CD14-positive monocyte (primary cell): Measurements from ENCODE around the gene TMEM42. TPM values are rescaled to one million over a fixed set of nuclear protein-coding genes. Genes with fewer than 3 reads are reported as not detected.

Source experiments
- DNase-seq, 3 donors: peaks; one replicate each; pipeline ENCODE4 v3.0.0-alpha.2; 2011 to 2022
- H2AFZ ChIP-seq: 2 replicates; pipeline ENCODE4 v1.6.0; 2012; ENCODE audit warnings: mild to moderate bottlenecking, low read depth, low read length, inconsistent platforms; ENCODE audit not compliant: insufficient read depth, poor library complexity, severe bottlenecking
- H3K27ac ChIP-seq, 2 donors: 1 replicate in 1 of 2; 2 replicates in 1 of 2; pipeline ENCODE4 v1.5.1; 2012 to 2013; ENCODE audit warnings: low read length in 2 of 2, control low read depth in 1 of 2, inconsistent platforms in 1 of 2, low read depth in 1 of 2, mild to moderate bottlenecking in 1 of 2
- H3K27me3 ChIP-seq, 2 donors: one replicate each; pipeline versions ENCODE4 v1.6.0 to v1.6.1; 2011 to 2013; ENCODE audit warnings: low read length in 2 of 2; ENCODE audit not compliant: control insufficient read depth in 2 of 2, insufficient read depth in 2 of 2
- H3K36me3 ChIP-seq, 2 donors: replicated peaks in 1 of 2; 1 replicate in 1 of 2; 2 replicates in 1 of 2; pipeline versions ENCODE4 v1.5.1 to v1.6.1; 2012 to 2013; ENCODE audit warnings: low read length in 2 of 2, control low read depth in 1 of 2, inconsistent platforms in 1 of 2, mild to moderate bottlenecking in 1 of 2; ENCODE audit not compliant: insufficient read depth in 2 of 2, control insufficient read depth in 1 of 2
- H3K4me1 ChIP-seq, 2 donors: 1 replicate in 1 of 2; 2 replicates in 1 of 2; pipeline versions ENCODE4 v1.5.1 to v1.6.1; 2012 to 2013; ENCODE audit warnings: low read length in 2 of 2, control low read depth in 1 of 2, inconsistent platforms in 1 of 2, mild to moderate bottlenecking in 1 of 2, moderate library complexity in 1 of 2; ENCODE audit not compliant: insufficient read depth in 2 of 2, control insufficient read depth in 1 of 2
- H3K4me2 ChIP-seq: replicated peaks from 2 replicates; pipeline ENCODE3; 2012; ENCODE audit warnings: low read length, moderate library complexity, mild to moderate bottlenecking; ENCODE audit not compliant: poor library complexity, severe bottlenecking; ENCODE audit errors: extremely low read depth
- H3K4me3 ChIP-seq, 3 experiments: fragments of 200-600 bp in 1 of 3; sonication (generic) in 1 of 3; replicated peaks in 1 of 3; 1 replicate in 2 of 3; 2 replicates in 1 of 3; pipeline ENCODE4 v1.5.1; 2011 to 2013; ENCODE audit warnings: low read length in 3 of 3, mild to moderate bottlenecking in 3 of 3, control low read depth in 2 of 3, low read depth in 2 of 3, inconsistent platforms in 1 of 3, moderate library complexity in 1 of 3
- H3K79me2 ChIP-seq: 2 replicates; pipeline ENCODE4 v1.6.0; 2012; ENCODE audit warnings: mild to moderate bottlenecking, control low read depth, inconsistent platforms, low read length, moderate library complexity; ENCODE audit not compliant: insufficient read depth
- H3K9ac ChIP-seq: 2 replicates; pipeline ENCODE4 v1.6.0; 2017; ENCODE audit warnings: low read length, mild to moderate bottlenecking; ENCODE audit not compliant: insufficient read depth, poor library complexity, severe bottlenecking
- H3K9me3 ChIP-seq, 2 donors: replicated peaks in 1 of 2; 1 replicate in 1 of 2; 2 replicates in 1 of 2; pipeline versions ENCODE4 v1.5.1 to v1.6.1; 2012 to 2013; ENCODE audit warnings: low read length in 2 of 2, control low read depth in 1 of 2; ENCODE audit not compliant: control insufficient read depth in 1 of 2, insufficient read depth in 1 of 2
- H4K20me1 ChIP-seq: 2 replicates; pipeline ENCODE4 v1.6.0; 2012; ENCODE audit warnings: mild to moderate bottlenecking, low read length, control low read depth, moderate library complexity; ENCODE audit not compliant: insufficient read depth
- H3K27ac Mint-ChIP-seq, 7 donors: one replicate each; pipeline ENCODE4 v1.8.0; 2020; ENCODE audit warnings: mild to moderate bottlenecking in 7 of 7, mixed read lengths in 7 of 7, moderate library complexity in 6 of 7, inconsistent platforms in 2 of 7
- H3K27me3 Mint-ChIP-seq, 3 donors: one replicate each; pipeline ENCODE4 v1.8.0; 2021 to 2022; ENCODE audit warnings: low read depth in 3 of 3, mild to moderate bottlenecking in 3 of 3, mixed read lengths in 3 of 3, moderate library complexity in 3 of 3, inconsistent platforms in 1 of 3
- H3K36me3 Mint-ChIP-seq, 2 donors: one replicate each; pipeline ENCODE4 v1.8.0; 2020; ENCODE audit warnings: mixed read lengths in 2 of 2, inconsistent platforms in 1 of 2, mild to moderate bottlenecking in 1 of 2
- H3K4me1 Mint-ChIP-seq: one replicate; pipeline ENCODE4 v1.8.0; 2020; ENCODE audit warnings: mild to moderate bottlenecking, mixed read lengths
- H3K4me3 Mint-ChIP-seq, 2 donors: one replicate each; pipeline ENCODE4 v1.8.0; 2020; ENCODE audit warnings: mild to moderate bottlenecking in 2 of 2, mixed read lengths in 2 of 2, moderate library complexity in 1 of 2
- H3K9me3 Mint-ChIP-seq, 7 donors: one replicate each; pipeline ENCODE4 v1.8.0; 2020 to 2022; ENCODE audit warnings: mixed read lengths in 7 of 7, mild to moderate bottlenecking in 6 of 7, moderate library complexity in 6 of 7, inconsistent platforms in 2 of 7
- WGBS: methylation state at CpG from one replicate; pipeline ENCODE4 v1.1.5; 2013; ENCODE audit warnings: missing lambda C conversion rate; ENCODE audit not compliant: insufficient coverage; 5-methylcytosine and 5-hydroxymethylcytosine counted together
- intact Hi-C, 2 donors: fragments of 100-400 bp; cut with micrococcal nuclease; formaldehyde crosslinking; loops; one replicate each; pipeline versions ENCODE4 v1.15.0 to v1.15.1; 2023
- polyA plus RNA-seq, 3 donors: library from polyadenylated mRNA; depleted of rRNA in 1 of 3; unstranded in 2 of 3; stranded (reverse) in 1 of 3; fragments of 300-500 nt in 2 of 3; fragments of >200 nt in 1 of 3; fragmentation: Illumina TruSeq in 2 of 3; gene quantifications; 1 replicate in 2 of 3; 2 replicates in 1 of 3; pipeline ENCODE4 v1.2.3, GENCODE V29; 2012 to 2021
- TF ChIP-seq, protein P1 (sequence below): fragments of 200-600 bp; IDR thresholded peaks from one replicate; pipeline ENCODE4 v1.8.0; 2022; ENCODE audit warnings: antibody characterized with exemption, mild to moderate bottlenecking

TMEM42 gene
- polyA plus RNA-seq, 3 donors = 16.2 to 31.2 (median 27.5) TPM

DNA sequence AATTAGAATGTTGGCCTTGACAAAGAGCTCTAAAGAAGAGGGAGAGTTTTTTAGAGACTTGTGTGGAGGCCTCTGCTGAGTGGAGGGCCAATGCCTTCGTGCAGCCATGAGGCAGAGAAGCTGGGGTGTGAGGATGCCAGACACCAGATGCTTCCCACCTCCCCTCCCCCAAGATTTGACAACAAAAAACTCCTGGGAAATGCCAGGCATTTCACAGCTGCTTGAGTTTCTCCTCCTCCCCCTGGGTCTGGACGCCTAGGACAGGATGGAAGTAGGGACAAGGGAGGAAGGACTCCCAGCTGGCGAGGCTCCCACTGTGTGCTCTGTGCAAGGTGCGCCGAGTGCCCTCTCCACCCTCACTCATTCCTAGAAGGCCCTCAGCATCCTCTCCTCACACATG is 32.8 kb downstream of the TMEM42 start:
- no peak for DNase-seq
- WGBS = no CpG with 5 or more reads among the region's 5 CpGs
- intact Hi-C loops = no loop called here
- H2AFZ ChIP-seq = no peak overlapping the region
- H3K36me3 ChIP-seq = no peaks in the 10 kb centered on the region
- no peak overlapping the region for H3K9ac ChIP-seq
- Mint-ChIP-seq H3K4me1 (peaks cover 5% of the 10 kb centered on the region), H3K27ac (no peak overlapping the region), H3K9me3 (peaks cover 0 to 2% (median 0%) of the 10 kb centered on the region in 7 donors), H3K27me3 (peaks cover 1 to 5% (median 3%) of the 10 kb centered on the region in 3 donors), H3K4me3 (no peak overlapping the region), H3K36me3 (no peaks in the 10 kb centered on the region)
- H3K27ac ChIP-seq = no peak overlapping the region
- no peak overlapping the region for H3K4me2 ChIP-seq
- H3K9me3 ChIP-seq = no peaks in the 10 kb centered on the region
- TF ChIP-seq, protein P1, sequence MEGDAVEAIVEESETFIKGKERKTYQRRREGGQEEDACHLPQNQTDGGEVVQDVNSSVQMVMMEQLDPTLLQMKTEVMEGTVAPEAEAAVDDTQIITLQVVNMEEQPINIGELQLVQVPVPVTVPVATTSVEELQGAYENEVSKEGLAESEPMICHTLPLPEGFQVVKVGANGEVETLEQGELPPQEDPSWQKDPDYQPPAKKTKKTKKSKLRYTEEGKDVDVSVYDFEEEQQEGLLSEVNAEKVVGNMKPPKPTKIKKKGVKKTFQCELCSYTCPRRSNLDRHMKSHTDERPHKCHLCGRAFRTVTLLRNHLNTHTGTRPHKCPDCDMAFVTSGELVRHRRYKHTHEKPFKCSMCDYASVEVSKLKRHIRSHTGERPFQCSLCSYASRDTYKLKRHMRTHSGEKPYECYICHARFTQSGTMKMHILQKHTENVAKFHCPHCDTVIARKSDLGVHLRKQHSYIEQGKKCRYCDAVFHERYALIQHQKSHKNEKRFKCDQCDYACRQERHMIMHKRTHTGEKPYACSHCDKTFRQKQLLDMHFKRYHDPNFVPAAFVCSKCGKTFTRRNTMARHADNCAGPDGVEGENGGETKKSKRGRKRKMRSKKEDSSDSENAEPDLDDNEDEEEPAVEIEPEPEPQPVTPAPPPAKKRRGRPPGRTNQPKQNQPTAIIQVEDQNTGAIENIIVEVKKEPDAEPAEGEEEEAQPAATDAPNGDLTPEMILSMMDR = no peak
- H3K27me3 ChIP-seq = no peaks in the 10 kb centered on the region
- H3K79me2 ChIP-seq = no peaks in the 10 kb centered on the region
- no peaks in the 10 kb centered on the region for H3K4me1 ChIP-seq
- no peak overlapping the region for H3K4me3 ChIP-seq
- H4K20me1 ChIP-seq = no peaks in the 10 kb centered on the region

GRCh38 chr3:44896440-44896839 is 34.7 kb downstream of the TMEM42 start:
- Histone ChIP-seq H3K9me3 (no peaks in the 10 kb centered on the region), H3K9ac (peak overlapping the region; percentile 12), H3K4me3 (no peak overlapping the region), H3K4me2 (no peak overlapping the region), H3K36me3 (no peaks in the 10 kb centered on the region), H3K79me2 (no peaks in the 10 kb centered on the region), H4K20me1 (no peaks in the 10 kb centered on the region), H3K27ac (no peak overlapping the region), H2AFZ (no peak overlapping the region), H3K4me1 (no peaks in the 10 kb centered on the region), H3K27me3 (no peaks in the 10 kb centered on the region)
- Mint-ChIP-seq H3K27me3 (peaks cover 0 to 8% (median 5%) of the 10 kb centered on the region in 3 donors), H3K4me3 (no peak overlapping the region), H3K27ac (no peak overlapping the region), H3K9me3 (peaks cover 0 to 2% (median 0%) of the 10 kb centered on the region in 7 donors), H3K4me1 (no peaks in the 10 kb centered on the region), H3K36me3 (no peaks in the 10 kb centered on the region)
- TF ChIP-seq, protein P1 = no peak
- WGBS = 83% methylated on average over 1 of the region's 2 CpGs
- no peak for DNase-seq
- intact Hi-C loops = no loop called here
